ENCODE data around the gene C1GALT1C1L. TPM values are rescaled to one million over a fixed set of nuclear protein-coding genes. Genes with fewer than 3 reads are reported as not detected.

C1GALT1C1L gene
- total and polyA plus RNA-seq, 2 of the 13 experiments (the other 11 are each of a cell fraction or from before 2014, with no cell fraction given): 1.3 to 2.4 TPM

GRCh38 chr2:43634604-43635306, 41.5 kb downstream of the C1GALT1C1L start (continued):
- TF ChIP-seq MLX (CRISPR knock-in tag; IDR thresholded peaks at IDR 0.05): peak; percentile 73
- TF ChIP-seq STAG1 (CRISPR knock-in tag; IDR thresholded peaks at IDR 0.05): 0 out of 2 replicates have a peak, but pooled peaks have one; percentile 11
- TF ChIP-seq NFAT5 (CRISPR knock-in tag; IDR thresholded peaks at IDR 0.05): no peak
- TF ChIP-seq KLF13 (CRISPR knock-in tag; IDR thresholded peaks at IDR 0.05): no peak
- TF ChIP-seq ZNF879 (CRISPR knock-in tag; IDR thresholded peaks at IDR 0.05): no peak
- no peak for TF ChIP-seq CCDC6 (CRISPR knock-in tag; IDR thresholded peaks at IDR 0.05)
- no peak for TF ChIP-seq ZNF382 (CRISPR knock-in tag; IDR thresholded peaks at IDR 0.05; ENCODE audit: borderline replicate concordance)
- TF ChIP-seq AHDC1 (CRISPR knock-in tag; IDR thresholded peaks at IDR 0.05; ENCODE audit: borderline replicate concordance): peak; percentile 93; the same call in 1 of the 2 replicates
- TF ChIP-seq SALL2 (CRISPR knock-in tag; IDR thresholded peaks at IDR 0.05): no peak
- TF ChIP-seq ZBTB49 (CRISPR knock-in tag; IDR thresholded peaks at IDR 0.05; ENCODE audit: borderline replicate concordance): no peak
- no peak for TF ChIP-seq ZNF160 (CRISPR knock-in tag; IDR thresholded peaks at IDR 0.05)
- no peak for TF ChIP-seq ZFP41 (CRISPR knock-in tag; IDR thresholded peaks at IDR 0.05; ENCODE audit: borderline replicate concordance)
- no peak for TF ChIP-seq ZNF576 (CRISPR knock-in tag; IDR thresholded peaks at IDR 0.05)
- no peak for TF ChIP-seq RAD21 (CRISPR knock-in tag; IDR thresholded peaks at IDR 0.05)
- TF ChIP-seq ZNF430 (CRISPR knock-in tag; IDR thresholded peaks at IDR 0.05): no peak
